Astrocyte (in vitro differentiated cells and primary cell): ENCODE data around the gene AHNAK2.

Source experiments
- EZH2 ChIP-seq: IDR thresholded peaks from 2 replicates; pipeline ENCODE4 v1.6.1; 2012; ENCODE audit warnings: mild to moderate bottlenecking, low read length, inconsistent platforms; ENCODE audit not compliant: insufficient read depth
- TF ChIP-seq, protein P1 (sequence below): IDR thresholded peaks from 2 replicates; pipeline ENCODE4 v1.5.1; 2011; ENCODE audit warnings: low read depth, mild to moderate bottlenecking, inconsistent platforms, low read length, moderate library complexity; ENCODE audit not compliant: insufficient read depth

DNA sequence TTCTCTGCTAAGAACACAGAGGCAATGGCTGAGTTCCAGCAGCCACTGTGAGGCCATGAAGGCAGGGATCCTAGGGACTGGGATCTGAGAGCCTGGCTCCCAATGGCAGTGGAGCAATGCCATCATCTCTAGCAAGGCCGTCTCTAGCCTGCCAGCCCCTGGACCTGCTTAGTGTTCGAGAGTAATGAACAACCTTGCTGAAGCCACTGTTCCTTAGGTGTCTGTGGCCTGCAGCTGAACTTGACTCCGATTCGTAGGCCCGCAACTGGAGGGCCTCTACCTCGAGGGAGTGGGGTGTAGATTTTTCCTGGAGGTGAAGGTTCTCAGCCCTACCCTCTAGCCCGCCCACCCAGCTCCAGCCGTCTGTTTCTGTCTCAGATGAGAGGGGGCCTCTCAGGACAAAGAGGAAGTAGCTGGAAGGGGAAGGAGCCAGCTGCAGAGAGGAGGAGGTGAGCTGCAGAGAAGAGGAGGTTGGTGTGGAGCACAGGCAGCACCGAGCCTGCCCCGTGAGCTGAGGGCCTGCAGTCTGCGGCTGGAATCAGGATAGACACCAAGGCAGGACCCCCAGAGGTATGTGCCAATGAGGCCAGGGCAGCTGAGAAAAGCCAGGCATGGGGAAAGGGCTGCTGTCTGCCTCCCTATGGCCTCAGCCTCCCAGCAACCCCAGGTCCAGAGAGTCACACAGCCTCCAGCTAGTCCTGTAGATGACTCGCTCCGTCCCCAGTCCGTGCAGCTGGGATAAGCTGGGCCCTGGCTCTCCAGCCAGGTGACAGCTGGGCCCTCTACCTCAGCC lies 53.6 kb downstream of the AHNAK2 start, which contains the start of gene PLD4:
- TF ChIP-seq, protein P1, sequence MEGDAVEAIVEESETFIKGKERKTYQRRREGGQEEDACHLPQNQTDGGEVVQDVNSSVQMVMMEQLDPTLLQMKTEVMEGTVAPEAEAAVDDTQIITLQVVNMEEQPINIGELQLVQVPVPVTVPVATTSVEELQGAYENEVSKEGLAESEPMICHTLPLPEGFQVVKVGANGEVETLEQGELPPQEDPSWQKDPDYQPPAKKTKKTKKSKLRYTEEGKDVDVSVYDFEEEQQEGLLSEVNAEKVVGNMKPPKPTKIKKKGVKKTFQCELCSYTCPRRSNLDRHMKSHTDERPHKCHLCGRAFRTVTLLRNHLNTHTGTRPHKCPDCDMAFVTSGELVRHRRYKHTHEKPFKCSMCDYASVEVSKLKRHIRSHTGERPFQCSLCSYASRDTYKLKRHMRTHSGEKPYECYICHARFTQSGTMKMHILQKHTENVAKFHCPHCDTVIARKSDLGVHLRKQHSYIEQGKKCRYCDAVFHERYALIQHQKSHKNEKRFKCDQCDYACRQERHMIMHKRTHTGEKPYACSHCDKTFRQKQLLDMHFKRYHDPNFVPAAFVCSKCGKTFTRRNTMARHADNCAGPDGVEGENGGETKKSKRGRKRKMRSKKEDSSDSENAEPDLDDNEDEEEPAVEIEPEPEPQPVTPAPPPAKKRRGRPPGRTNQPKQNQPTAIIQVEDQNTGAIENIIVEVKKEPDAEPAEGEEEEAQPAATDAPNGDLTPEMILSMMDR, result no peak
- TF ChIP-seq EZH2, result no peak
